Gastroesophageal sphincter (tissue), 3 donors: ENCODE measurements around the gene ULK4.

Source experiments
- EP300 ChIP-seq: sonication (generic); formaldehyde crosslinking; IDR thresholded peaks from one replicate; pipeline ENCODE4 v1.6.1; 2017; ENCODE audit warnings: antibody characterized with exemption, mild to moderate bottlenecking
- POLR2A ChIP-seq, 2 donors: fragments of 450-650 bp; IDR thresholded peaks; one replicate each; pipeline ENCODE4 v1.6.1; 2017; ENCODE audit warnings: antibody characterized with exemption in 2 of 2, mild to moderate bottlenecking in 2 of 2, moderate library complexity in 1 of 2
- POLR2AphosphoS5 ChIP-seq: sonication (generic); formaldehyde crosslinking; IDR thresholded peaks from one replicate; pipeline ENCODE4 v1.6.1; 2017; ENCODE audit warnings: antibody characterized with exemption
- TF ChIP-seq, protein P1 (sequence below), 4 experiments: fragments of 200-600 bp in 2 of 4; fragments of 450-650 bp in 2 of 4; sonication (generic) in 1 of 4; IDR thresholded peaks; one replicate each; pipeline ENCODE4 v1.5.1; 2017 to 2019; ENCODE audit warnings: antibody characterized with exemption in 4 of 4, mild to moderate bottlenecking in 2 of 4, moderate library complexity in 2 of 4

DNA sequence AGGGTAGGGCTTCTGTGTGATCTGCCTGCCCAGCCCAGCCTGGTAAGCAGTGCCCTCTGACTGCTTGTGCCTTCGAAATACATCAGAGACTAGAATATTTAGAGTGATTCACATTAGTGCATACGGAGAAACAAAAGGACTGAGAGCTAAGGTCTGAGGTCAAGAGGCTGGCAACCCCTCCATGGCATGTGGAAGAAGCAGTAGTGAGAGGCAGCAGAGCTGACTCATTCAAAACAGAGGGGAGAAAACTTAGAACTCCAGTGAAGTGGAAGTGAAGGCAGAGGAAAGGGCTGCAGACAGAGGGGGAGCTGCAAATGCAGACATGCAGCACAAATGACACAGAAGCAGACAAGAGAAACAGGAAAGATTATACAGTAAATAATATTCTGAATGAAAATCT lies 61.6 kb downstream of the ULK4 start:
- TF ChIP-seq, protein P1, sequence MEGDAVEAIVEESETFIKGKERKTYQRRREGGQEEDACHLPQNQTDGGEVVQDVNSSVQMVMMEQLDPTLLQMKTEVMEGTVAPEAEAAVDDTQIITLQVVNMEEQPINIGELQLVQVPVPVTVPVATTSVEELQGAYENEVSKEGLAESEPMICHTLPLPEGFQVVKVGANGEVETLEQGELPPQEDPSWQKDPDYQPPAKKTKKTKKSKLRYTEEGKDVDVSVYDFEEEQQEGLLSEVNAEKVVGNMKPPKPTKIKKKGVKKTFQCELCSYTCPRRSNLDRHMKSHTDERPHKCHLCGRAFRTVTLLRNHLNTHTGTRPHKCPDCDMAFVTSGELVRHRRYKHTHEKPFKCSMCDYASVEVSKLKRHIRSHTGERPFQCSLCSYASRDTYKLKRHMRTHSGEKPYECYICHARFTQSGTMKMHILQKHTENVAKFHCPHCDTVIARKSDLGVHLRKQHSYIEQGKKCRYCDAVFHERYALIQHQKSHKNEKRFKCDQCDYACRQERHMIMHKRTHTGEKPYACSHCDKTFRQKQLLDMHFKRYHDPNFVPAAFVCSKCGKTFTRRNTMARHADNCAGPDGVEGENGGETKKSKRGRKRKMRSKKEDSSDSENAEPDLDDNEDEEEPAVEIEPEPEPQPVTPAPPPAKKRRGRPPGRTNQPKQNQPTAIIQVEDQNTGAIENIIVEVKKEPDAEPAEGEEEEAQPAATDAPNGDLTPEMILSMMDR (IDR thresholded peaks at IDR 0.05), result no peak
- no peak for TF ChIP-seq POLR2AphosphoS5
- no peak for TF ChIP-seq EP300
- no peak for TF ChIP-seq POLR2A (IDR thresholded peaks at IDR 0.05)
